NCI-H2029 treated with DMSO at 0.1 percent for 48 hours (cell line): ENCODE measurements around the gene FIBCD1.

Experiments used
- DNase-seq: peaks from one replicate; lab custom pipeline; 2025; lab: John Stamatoyannopoulos, UW

The FIBCD1 gene

GRCh38 chr9:130906735-130907416 is 32.2 kb downstream of the FIBCD1 start:
- DNase-seq, result no peak

- no peak for DNase-seq
Observed at GRCh38 chr9:130905902-130906734, 32.9 kb downstream of the FIBCD1 start.

- DNase-seq, result no peak
Observed at GRCh38 chr9:130905125-130905901, 33.7 kb downstream of the FIBCD1 start.

- DNase-seq, result no peak
Observed at GRCh38 chr9:130904070-130905044, 34.7 kb downstream of the FIBCD1 start.

- DNase-seq, result no peak
Observed at GRCh38 chr9:130903194-130904069, 35.6 kb downstream of the FIBCD1 start.

- no peak for DNase-seq
Observed at GRCh38 chr9:130902204-130903185, 36.6 kb downstream of the FIBCD1 start.

- no peak for DNase-seq
Observed at GRCh38 chr9:130901498-130902203, 37.4 kb downstream of the FIBCD1 start.

- DNase-seq, result no peak
Observed at GRCh38 chr9:130900701-130901497, 38.1 kb downstream of the FIBCD1 start.

- DNase-seq, result no peak
Observed at GRCh38 chr9:130899051-130899748, 39.8 kb downstream of the FIBCD1 start.

GRCh38 chr9:130898552-130898852 is 40.5 kb downstream of the FIBCD1 start:
- no peak for DNase-seq

- no peak for DNase-seq
Observed at GRCh38 chr9:130897848-130898551, 41.0 kb downstream of the FIBCD1 start.

GRCh38 chr9:130897105-130897751 is 41.8 kb downstream of the FIBCD1 start:
- DNase-seq, result no peak

- DNase-seq, result no peak
Observed at GRCh38 chr9:130896233-130897014, 42.6 kb downstream of the FIBCD1 start, which contains the start of gene QRFP. TSS of gene QRFP (minus strand) at chr9:130896812. CDS start at chr9:130893838, 2,974 bp downstream.

- DNase-seq, result no peak
Observed at GRCh38 chr9:130895481-130896232, 43.4 kb downstream of the FIBCD1 start.
